Measurements from ENCODE around the gene CORIN. TPM values are rescaled to one million over a fixed set of nuclear protein-coding genes. Genes with fewer than 3 reads are reported as not detected.
A peak's percentile ranks its signal among the peaks of the same experiment; 100 is the strongest.

CORIN gene
- total RNA-seq, 6 experiments from 2014 or later = 0.12 to 0.44 (median 0.16) TPM; not detected in 1

GRCh38 chr4:47654972-47655693, 182.7 kb downstream of the CORIN start:
- DNase-seq (no peak), ATAC-seq (no peak)
- no peaks in the 10 kb centered on the region for H3K27me3 ChIP-seq
- no peak for TF ChIP-seq POLR2A (IDR thresholded peaks at IDR 0.05)
- no peak for TF ChIP-seq CTCF (IDR thresholded peaks at IDR 0.05)
- H3K4me3 ChIP-seq = no peak overlapping the region
- no peaks in the 10 kb centered on the region for H3K4me1 ChIP-seq
- no peaks in the 10 kb centered on the region for H3K9me3 ChIP-seq
- H3K36me3 ChIP-seq = no peaks in the 10 kb centered on the region
- WGBS (ENCODE audit: insufficient coverage, low coverage, low lambda C conversion rate, missing lambda C conversion rate) = 88% methylated on average over 2 of the region's 3 CpGs
- intact Hi-C loops (cut with DNase I) = no loop called here
- H3K27ac ChIP-seq = no peak overlapping the region

- Histone ChIP-seq H3K4me3 (no peak overlapping the region), H3K27me3 (no peaks in the 10 kb centered on the region), H3K4me1 (no peaks in the 10 kb centered on the region), H3K27ac (no peak overlapping the region), H3K9me3 (no peaks in the 10 kb centered on the region), H3K36me3 (no peaks in the 10 kb centered on the region)
- TF ChIP-seq POLR2A (IDR thresholded peaks at IDR 0.05) = no peak
- no peak for TF ChIP-seq CTCF (IDR thresholded peaks at IDR 0.05)
- ATAC-seq (no peak), DNase-seq (no peak)
- WGBS (ENCODE audit: insufficient coverage, low coverage, low lambda C conversion rate, missing lambda C conversion rate) = 74% methylated on average over 2 of the region's 2 CpGs
- intact Hi-C loops (cut with DNase I) = no loop called here
Measured at GRCh38 chr4:47652092-47652491, 185.8 kb downstream of the CORIN start.

- H3K36me3 ChIP-seq = no peaks in the 10 kb centered on the region
- no peak for ATAC-seq
- no peak overlapping the region for H3K27ac ChIP-seq
- 35% methylated on average over 3 of the region's 3 CpGs for WGBS (ENCODE audit: insufficient coverage, low coverage, low lambda C conversion rate, missing lambda C conversion rate)
- no peaks in the 10 kb centered on the region for H3K9me3 ChIP-seq
- TF ChIP-seq CTCF (IDR thresholded peaks at IDR 0.05) (no peak), POLR2A (IDR thresholded peaks at IDR 0.05) (no peak)
- no peak overlapping the region for H3K4me3 ChIP-seq
- DNase-seq = no peak
- no peaks in the 10 kb centered on the region for H3K27me3 ChIP-seq
- H3K4me1 ChIP-seq = no peaks in the 10 kb centered on the region
- intact Hi-C loops (cut with DNase I) = no loop called here
Measured at GRCh38 chr4:47651231-47651630, 186.6 kb downstream of the CORIN start.

- H3K36me3 ChIP-seq = no peaks in the 10 kb centered on the region
- TF ChIP-seq POLR2A (IDR thresholded peaks at IDR 0.05) (no peak), CTCF (IDR thresholded peaks at IDR 0.05) (no peak)
- DNase-seq = no peak
- H3K27ac ChIP-seq = no peak overlapping the region
- WGBS (ENCODE audit: insufficient coverage, low coverage, low lambda C conversion rate, missing lambda C conversion rate) = 33% methylated on average over 2 of the region's 2 CpGs
- no peaks in the 10 kb centered on the region for H3K9me3 ChIP-seq
- H3K4me3 ChIP-seq = no peak overlapping the region
- peak in 2 of 4 donors; percentile 36 to 39 for ATAC-seq
- intact Hi-C loops (cut with DNase I) = no loop called here
- H3K27me3 ChIP-seq = no peaks in the 10 kb centered on the region
- H3K4me1 ChIP-seq = no peaks in the 10 kb centered on the region
Measured at GRCh38 chr4:47650584-47651130, 187.2 kb downstream of the CORIN start.
